ENCODE measurements around the gene DGKQ. TPM values are rescaled to one million over a fixed set of nuclear protein-coding genes. Genes with fewer than 3 reads are reported as not detected.

DGKQ gene
- total and polyA plus RNA-seq, 2 of the 13 experiments (the other 11 are each of a cell fraction or from before 2014, with no cell fraction given): 4.5 to 7.2 TPM

DNA sequence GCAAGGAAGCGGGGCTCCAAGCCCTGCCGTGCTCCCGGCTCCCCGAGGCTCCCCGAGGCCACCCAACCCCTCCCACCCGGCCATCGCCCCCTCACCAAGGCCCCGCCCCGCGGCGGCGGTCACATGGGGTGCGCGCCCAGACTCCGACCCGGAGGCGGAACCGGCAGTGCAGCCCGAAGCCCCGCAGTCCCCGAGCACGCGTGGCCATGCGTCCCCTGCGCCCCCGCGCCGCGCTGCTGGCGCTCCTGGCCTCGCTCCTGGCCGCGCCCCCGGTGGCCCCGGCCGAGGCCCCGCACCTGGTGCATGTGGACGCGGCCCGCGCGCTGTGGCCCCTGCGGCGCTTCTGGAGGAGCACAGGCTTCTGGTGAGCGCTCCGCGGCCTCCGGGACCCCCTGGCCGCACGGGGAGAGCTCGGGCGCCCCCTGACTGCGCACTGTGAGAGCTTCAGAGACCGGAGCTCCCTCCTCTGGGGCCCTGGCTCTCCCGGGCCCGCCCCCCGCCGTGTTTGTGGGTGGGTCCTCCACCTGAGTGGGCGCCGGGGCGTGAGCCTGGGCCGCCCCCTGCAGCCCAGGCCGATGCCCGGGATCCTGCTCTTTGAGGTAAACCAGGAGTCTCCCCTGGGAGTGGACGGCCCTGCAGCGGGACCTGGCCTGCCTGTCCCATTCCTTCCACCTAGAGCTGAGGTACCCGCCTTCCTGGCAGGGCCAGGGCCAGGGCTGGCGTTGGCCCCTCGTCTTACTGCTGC is 13.7 kb upstream of the DGKQ start, which contains the start of gene IDUA (continued):
- TF ChIP-seq, protein P1, sequence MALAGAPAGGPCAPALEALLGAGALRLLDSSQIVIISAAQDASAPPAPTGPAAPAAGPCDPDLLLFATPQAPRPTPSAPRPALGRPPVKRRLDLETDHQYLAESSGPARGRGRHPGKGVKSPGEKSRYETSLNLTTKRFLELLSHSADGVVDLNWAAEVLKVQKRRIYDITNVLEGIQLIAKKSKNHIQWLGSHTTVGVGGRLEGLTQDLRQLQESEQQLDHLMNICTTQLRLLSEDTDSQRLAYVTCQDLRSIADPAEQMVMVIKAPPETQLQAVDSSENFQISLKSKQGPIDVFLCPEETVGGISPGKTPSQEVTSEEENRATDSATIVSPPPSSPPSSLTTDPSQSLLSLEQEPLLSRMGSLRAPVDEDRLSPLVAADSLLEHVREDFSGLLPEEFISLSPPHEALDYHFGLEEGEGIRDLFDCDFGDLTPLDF (CRISPR knock-in tag; IDR thresholded peaks at IDR 0.05): peak; percentile 50; the same call in 1 of the 2 replicates
- no peak for TF ChIP-seq TP53 (CRISPR knock-in tag; conservative IDR thresholded peaks at IDR 0.05)
- TF ChIP-seq, protein P2, sequence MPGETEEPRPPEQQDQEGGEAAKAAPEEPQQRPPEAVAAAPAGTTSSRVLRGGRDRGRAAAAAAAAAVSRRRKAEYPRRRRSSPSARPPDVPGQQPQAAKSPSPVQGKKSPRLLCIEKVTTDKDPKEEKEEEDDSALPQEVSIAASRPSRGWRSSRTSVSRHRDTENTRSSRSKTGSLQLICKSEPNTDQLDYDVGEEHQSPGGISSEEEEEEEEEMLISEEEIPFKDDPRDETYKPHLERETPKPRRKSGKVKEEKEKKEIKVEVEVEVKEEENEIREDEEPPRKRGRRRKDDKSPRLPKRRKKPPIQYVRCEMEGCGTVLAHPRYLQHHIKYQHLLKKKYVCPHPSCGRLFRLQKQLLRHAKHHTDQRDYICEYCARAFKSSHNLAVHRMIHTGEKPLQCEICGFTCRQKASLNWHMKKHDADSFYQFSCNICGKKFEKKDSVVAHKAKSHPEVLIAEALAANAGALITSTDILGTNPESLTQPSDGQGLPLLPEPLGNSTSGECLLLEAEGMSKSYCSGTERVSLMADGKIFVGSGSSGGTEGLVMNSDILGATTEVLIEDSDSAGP (CRISPR knock-in tag; IDR thresholded peaks at IDR 0.05; ENCODE audit: borderline replicate concordance): peak; percentile 73; the same call in 1 of the 2 replicates
- no peak for TF ChIP-seq PCBP2 (optimal IDR thresholded peaks at IDR 0.05; ENCODE audit: low read depth, low read length, poor library complexity, severe bottlenecking)
- TF ChIP-seq SMARCE1 (IDR thresholded peaks at IDR 0.05; ENCODE audit: borderline replicate concordance): no peak
- TF ChIP-seq ZNF33B (CRISPR knock-in tag; IDR thresholded peaks at IDR 0.05): no peak; the same call in 1 of the 2 replicates
- TF ChIP-seq, protein P3, sequence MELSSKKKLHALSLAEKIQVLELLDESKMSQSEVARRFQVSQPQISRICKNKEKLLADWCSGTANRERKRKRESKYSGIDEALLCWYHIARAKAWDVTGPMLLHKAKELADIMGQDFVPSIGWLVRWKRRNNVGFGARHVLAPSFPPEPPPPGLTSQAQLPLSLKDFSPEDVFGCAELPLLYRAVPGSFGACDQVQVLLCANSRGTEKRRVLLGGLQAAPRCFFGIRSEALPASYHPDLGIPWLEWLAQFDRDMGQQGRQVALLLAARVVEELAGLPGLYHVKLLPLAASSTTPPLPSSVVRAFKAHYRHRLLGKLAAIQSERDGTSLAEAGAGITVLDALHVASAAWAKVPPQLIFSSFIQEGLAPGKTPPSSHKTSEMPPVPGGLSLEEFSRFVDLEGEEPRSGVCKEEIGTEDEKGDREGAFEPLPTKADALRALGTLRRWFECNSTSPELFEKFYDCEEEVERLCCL (CRISPR knock-in tag; IDR thresholded peaks at IDR 0.05; ENCODE audit: borderline replicate concordance): no peak
- peak; percentile 59; the same call in 1 of the 2 replicates for TF ChIP-seq GFI1 (CRISPR knock-in tag; IDR thresholded peaks at IDR 0.05; ENCODE audit: borderline replicate concordance)
- TF ChIP-seq ELF4 (CRISPR knock-in tag; IDR thresholded peaks at IDR 0.05; ENCODE audit: borderline replicate concordance): no peak
- peak; percentile 88; the same call in 1 of the 2 replicates for TF ChIP-seq CENPT (CRISPR knock-in tag; IDR thresholded peaks at IDR 0.05; ENCODE audit: low read depth)
- no peak for TF ChIP-seq KMT2A (CRISPR knock-in tag; IDR thresholded peaks at IDR 0.05)
- TF ChIP-seq, protein P4, sequence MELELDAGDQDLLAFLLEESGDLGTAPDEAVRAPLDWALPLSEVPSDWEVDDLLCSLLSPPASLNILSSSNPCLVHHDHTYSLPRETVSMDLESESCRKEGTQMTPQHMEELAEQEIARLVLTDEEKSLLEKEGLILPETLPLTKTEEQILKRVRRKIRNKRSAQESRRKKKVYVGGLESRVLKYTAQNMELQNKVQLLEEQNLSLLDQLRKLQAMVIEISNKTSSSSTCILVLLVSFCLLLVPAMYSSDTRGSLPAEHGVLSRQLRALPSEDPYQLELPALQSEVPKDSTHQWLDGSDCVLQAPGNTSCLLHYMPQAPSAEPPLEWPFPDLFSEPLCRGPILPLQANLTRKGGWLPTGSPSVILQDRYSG (CRISPR knock-in tag; IDR thresholded peaks at IDR 0.05): no peak; the same call in 1 of the 2 replicates
- no peak for TF ChIP-seq AHR (CRISPR knock-in tag; IDR thresholded peaks at IDR 0.05)
- no peak for TF ChIP-seq ZNF589 (CRISPR knock-in tag; conservative IDR thresholded peaks at IDR 0.05)
- TF ChIP-seq, protein P5, sequence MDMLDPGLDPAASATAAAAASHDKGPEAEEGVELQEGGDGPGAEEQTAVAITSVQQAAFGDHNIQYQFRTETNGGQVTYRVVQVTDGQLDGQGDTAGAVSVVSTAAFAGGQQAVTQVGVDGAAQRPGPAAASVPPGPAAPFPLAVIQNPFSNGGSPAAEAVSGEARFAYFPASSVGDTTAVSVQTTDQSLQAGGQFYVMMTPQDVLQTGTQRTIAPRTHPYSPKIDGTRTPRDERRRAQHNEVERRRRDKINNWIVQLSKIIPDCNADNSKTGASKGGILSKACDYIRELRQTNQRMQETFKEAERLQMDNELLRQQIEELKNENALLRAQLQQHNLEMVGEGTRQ (IDR thresholded peaks at IDR 0.05; ENCODE audit: low read depth, low read length): peak; percentile 37; the same call in 1 of the 2 replicates
- TF ChIP-seq, protein P5 (CRISPR knock-in tag; IDR thresholded peaks at IDR 0.05; ENCODE audit: borderline replicate concordance): peak; percentile 67; the same call in 1 of the 2 replicates
- peak; percentile 89 for TF ChIP-seq SAFB2 (CRISPR knock-in tag; IDR thresholded peaks at IDR 0.05; ENCODE audit: borderline replicate concordance, low read depth)
- no peak; the same call in 1 of the 2 replicates for TF ChIP-seq MTF1 (CRISPR knock-in tag; IDR thresholded peaks at IDR 0.05)
- no peak for TF ChIP-seq HNF4G (IDR thresholded peaks at IDR 0.05; ENCODE audit: borderline replicate concordance, low read depth, low read length)
- no peak for TF ChIP-seq HNF4G (CRISPR knock-in tag; IDR thresholded peaks at IDR 0.05; ENCODE audit: borderline replicate concordance, low read depth)
